ENCODE measurements around the gene LIN28B. TPM values are rescaled to one million over a fixed set of nuclear protein-coding genes. Genes with fewer than 3 reads are reported as not detected.

LIN28B gene
- total RNA-seq, 1 experiment from 2014 or later: not detected

- no peak overlapping the region for H3K4me3 ChIP-seq
- no peaks in the 10 kb centered on the region for H3K27me3 ChIP-seq (replicated peaks)
- peaks cover 6% of the 10 kb centered on the region for H3K36me3 ChIP-seq
- no peak for DNase-seq (ENCODE audit: low read depth in 1 of 2, low spot score in 2 of 2)
- H3K4me1 ChIP-seq (replicated peaks): peaks cover 21% of the 10 kb centered on the region
- no peak overlapping the region for H3K27ac ChIP-seq
- H3K9me3 ChIP-seq (replicated peaks): no peaks in the 10 kb centered on the region
These were observed 149.4 kb downstream of the LIN28B start for GRCh38 chr6:105106260-105106659.

- Histone ChIP-seq H3K27ac (no peak overlapping the region), H3K36me3 (peaks cover 12% of the 10 kb centered on the region), H3K4me1 (replicated peaks) (peaks cover 21% of the 10 kb centered on the region), H3K4me3 (no peak overlapping the region), H3K27me3 (replicated peaks) (no peaks in the 10 kb centered on the region), H3K9me3 (replicated peaks) (no peaks in the 10 kb centered on the region)
- DNase-seq (ENCODE audit: low read depth in 1 of 2, low spot score in 2 of 2): no peak
These were observed 150.3 kb downstream of the LIN28B start for GRCh38 chr6:105107207-105107606.

- H3K4me3 ChIP-seq: no peak overlapping the region
- no peaks in the 10 kb centered on the region for H3K9me3 ChIP-seq (replicated peaks)
- H3K4me1 ChIP-seq (replicated peaks): peaks cover 21% of the 10 kb centered on the region
- H3K36me3 ChIP-seq: peaks cover 16% of the 10 kb centered on the region
- H3K27ac ChIP-seq: no peak overlapping the region
- DNase-seq (ENCODE audit: low read depth in 1 of 2, low spot score in 2 of 2): peak in 1 of 2 experiments; percentile 38
- H3K27me3 ChIP-seq (replicated peaks): no peaks in the 10 kb centered on the region
These were observed 151.8 kb downstream of the LIN28B start for GRCh38 chr6:105108631-105109262.

- Histone ChIP-seq H3K36me3 (peaks cover 24% of the 10 kb centered on the region), H3K27me3 (replicated peaks) (no peaks in the 10 kb centered on the region), H3K27ac (no peak overlapping the region), H3K4me3 (no peak overlapping the region), H3K4me1 (replicated peaks) (peaks cover 24% of the 10 kb centered on the region), H3K9me3 (replicated peaks) (no peaks in the 10 kb centered on the region)
- DNase-seq (ENCODE audit: low read depth in 1 of 2, low spot score in 2 of 2): no peak
These were observed 153.3 kb downstream of the LIN28B start for GRCh38 chr6:105109955-105110895.

- Histone ChIP-seq H3K27me3 (replicated peaks) (no peaks in the 10 kb centered on the region), H3K36me3 (peaks cover 26% of the 10 kb centered on the region), H3K27ac (no peak overlapping the region), H3K4me1 (replicated peaks) (peaks cover 24% of the 10 kb centered on the region), H3K9me3 (replicated peaks) (no peaks in the 10 kb centered on the region), H3K4me3 (no peak overlapping the region)
- no peak for DNase-seq (ENCODE audit: low read depth in 1 of 2, low spot score in 2 of 2)
These were observed 154.2 kb downstream of the LIN28B start for GRCh38 chr6:105111105-105111504.

GRCh38 chr6:105111871-105112270, 155.0 kb downstream of the LIN28B start:
- no peak overlapping the region for H3K27ac ChIP-seq
- H3K4me1 ChIP-seq (replicated peaks): peaks cover 24% of the 10 kb centered on the region
- no peaks in the 10 kb centered on the region for H3K27me3 ChIP-seq (replicated peaks)
- no peak overlapping the region for H3K4me3 ChIP-seq
- H3K9me3 ChIP-seq (replicated peaks): no peaks in the 10 kb centered on the region
- DNase-seq (ENCODE audit: low read depth in 1 of 2, low spot score in 2 of 2): no peak
- peaks cover 28% of the 10 kb centered on the region for H3K36me3 ChIP-seq

- Histone ChIP-seq H3K9me3 (replicated peaks) (no peaks in the 10 kb centered on the region), H3K4me3 (no peak overlapping the region), H3K27me3 (replicated peaks) (no peaks in the 10 kb centered on the region), H3K36me3 (peaks cover 34% of the 10 kb centered on the region), H3K4me1 (replicated peaks) (peaks cover 20% of the 10 kb centered on the region), H3K27ac (no peak overlapping the region)
- no peak for DNase-seq (ENCODE audit: low read depth in 1 of 2, low spot score in 2 of 2)
These were observed 155.7 kb downstream of the LIN28B start for GRCh38 chr6:105112577-105112976.

GRCh38 chr6:105113422-105113821, 156.5 kb downstream of the LIN28B start:
- H3K4me3 ChIP-seq: no peak overlapping the region
- no peak overlapping the region for H3K27ac ChIP-seq
- no peaks in the 10 kb centered on the region for H3K9me3 ChIP-seq (replicated peaks)
- H3K27me3 ChIP-seq (replicated peaks): no peaks in the 10 kb centered on the region
- H3K36me3 ChIP-seq: peaks cover 37% of the 10 kb centered on the region
- H3K4me1 ChIP-seq (replicated peaks): peaks cover 13% of the 10 kb centered on the region
- no peak for DNase-seq (ENCODE audit: low read depth in 1 of 2, low spot score in 2 of 2)

- Histone ChIP-seq H3K27me3 (replicated peaks) (no peaks in the 10 kb centered on the region), H3K9me3 (replicated peaks) (no peaks in the 10 kb centered on the region), H3K27ac (no peak overlapping the region), H3K4me3 (no peak overlapping the region), H3K36me3 (peaks cover 32% of the 10 kb centered on the region), H3K4me1 (replicated peaks) (peaks cover 4% of the 10 kb centered on the region; the same call in 1 of the 2 replicates)
- DNase-seq (ENCODE audit: low read depth in 1 of 2, low spot score in 2 of 2): no peak
These were observed 159.2 kb downstream of the LIN28B start for GRCh38 chr6:105116150-105116549.

GRCh38 chr6:105120570-105120969, 163.7 kb downstream of the LIN28B start:
- DNase-seq (ENCODE audit: low read depth in 1 of 2, low spot score in 2 of 2): no peak
- Histone ChIP-seq H3K27me3 (replicated peaks) (no peaks in the 10 kb centered on the region), H3K4me3 (no peak overlapping the region), H3K27ac (no peak overlapping the region), H3K36me3 (peaks cover 23% of the 10 kb centered on the region), H3K4me1 (replicated peaks) (no peaks in the 10 kb centered on the region), H3K9me3 (replicated peaks) (no peaks in the 10 kb centered on the region)

GRCh38 chr6:105121981-105122380, 165.1 kb downstream of the LIN28B start:
- no peak for DNase-seq (ENCODE audit: low read depth in 1 of 2, low spot score in 2 of 2)

GRCh38 chr6:105122717-105123116, 165.8 kb downstream of the LIN28B start:
- no peaks in the 10 kb centered on the region for H3K27me3 ChIP-seq (replicated peaks)
- no peaks in the 10 kb centered on the region for H3K9me3 ChIP-seq (replicated peaks)
- H3K4me3 ChIP-seq: no peak overlapping the region
- peaks cover 14% of the 10 kb centered on the region for H3K36me3 ChIP-seq
- no peaks in the 10 kb centered on the region for H3K4me1 ChIP-seq (replicated peaks)
- H3K27ac ChIP-seq: no peak overlapping the region
- no peak for DNase-seq (ENCODE audit: low read depth in 1 of 2, low spot score in 2 of 2)

More at GRCh38 chr6:105121981-105122380, 165.1 kb downstream of the LIN28B start:
- Histone ChIP-seq H3K4me1 (replicated peaks) (no peaks in the 10 kb centered on the region), H3K4me3 (no peak overlapping the region), H3K27ac (no peak overlapping the region), H3K9me3 (replicated peaks) (no peaks in the 10 kb centered on the region), H3K36me3 (peaks cover 20% of the 10 kb centered on the region), H3K27me3 (replicated peaks) (no peaks in the 10 kb centered on the region)
